HepG2 (cell line): Measurements from ENCODE around the gene PTGIS. TPM values are rescaled to one million over a fixed set of nuclear protein-coding genes. Genes with fewer than 3 reads are reported as not detected.

Experiments
- BORCS8-MEF2B ChIP-seq: sonication (generic); formaldehyde crosslinking; IDR thresholded peaks from 2 replicates; pipeline ENCODE4 v1.8.0; 2022; ENCODE audit warnings: mild to moderate bottlenecking, missing genetic modification reagents
- FOSL1 ChIP-seq: sonication (generic); formaldehyde crosslinking; IDR thresholded peaks from 2 replicates; pipeline ENCODE4 v1.9.0; 2021; ENCODE audit warnings: missing genetic modification reagents, borderline replicate concordance
- KAT2B ChIP-seq: fragments of 150-350 bp; IDR thresholded peaks from 2 replicates; pipeline ENCODE4 v1.6.1; 2014; ENCODE audit warnings: low read depth, low read length, borderline replicate concordance
- MBNL3 ChIP-seq: fragments of 250-450 bp; sonication (Bioruptor Pico); conservative IDR thresholded peaks from 2 replicates; pipeline ENCODE4 v1.8.0; 2022; ENCODE audit warnings: mild to moderate bottlenecking, inconsistent platforms
- NFIB ChIP-seq: sonication (generic); formaldehyde crosslinking; IDR thresholded peaks from 2 replicates; pipeline ENCODE4 v1.9.0; 2021; ENCODE audit warnings: missing genetic modification reagents, mild to moderate bottlenecking, borderline replicate concordance
- PLRG1 ChIP-seq: fragments of 450-650 bp; conservative IDR thresholded peaks from 2 replicates; pipeline ENCODE4 v1.6.1; 2016
- SNAPC5 ChIP-seq: sonication (generic); formaldehyde crosslinking; IDR thresholded peaks from 2 replicates; pipeline ENCODE4 v1.8.1; 2023; ENCODE audit warnings: mild to moderate bottlenecking, missing genetic modification reagents, borderline replicate concordance
- TEAD3 ChIP-seq: optimal IDR thresholded peaks from 2 replicates; pipeline ENCODE3; 2016; ENCODE audit warnings: borderline replicate concordance
- ZGPAT ChIP-seq: IDR thresholded peaks from 2 replicates; pipeline ENCODE4 v1.6.1; 2016; ENCODE audit warnings: mild to moderate bottlenecking
- ZNF256 ChIP-seq: sonication (generic); formaldehyde crosslinking; conservative IDR thresholded peaks from 2 replicates; pipeline ENCODE4 v1.4.0; 2020; ENCODE audit warnings: missing genetic modification reagents
- ZNF350 ChIP-seq: sonication (generic); formaldehyde crosslinking; IDR thresholded peaks from 2 replicates; pipeline ENCODE4 v1.4.0; 2020; ENCODE audit warnings: mild to moderate bottlenecking, low read depth, missing genetic modification reagents, borderline replicate concordance
- ZNF362 ChIP-seq: sonication (generic); formaldehyde crosslinking; IDR thresholded peaks from 2 replicates; pipeline ENCODE4 v1.4.0; 2020; ENCODE audit warnings: missing genetic modification reagents, mild to moderate bottlenecking, borderline replicate concordance
- ZNF513 ChIP-seq: sonication (generic); formaldehyde crosslinking; conservative IDR thresholded peaks from 2 replicates; pipeline ENCODE4 v1.5.0; 2020; ENCODE audit warnings: missing genetic modification reagents
- ZNF546 ChIP-seq: sonication (generic); formaldehyde crosslinking; conservative IDR thresholded peaks from 2 replicates; pipeline ENCODE4 v1.8.1; 2023; ENCODE audit warnings: mild to moderate bottlenecking, missing genetic modification reagents
- ZNF569 ChIP-seq: sonication (generic); formaldehyde crosslinking; IDR thresholded peaks from 2 replicates; pipeline ENCODE4 v1.5.0; 2020; ENCODE audit warnings: mild to moderate bottlenecking, missing genetic modification reagents, moderate library complexity, borderline replicate concordance
- ZNF615 ChIP-seq: sonication (generic); formaldehyde crosslinking; IDR thresholded peaks from 2 replicates; pipeline ENCODE4 v1.5.0; 2020; ENCODE audit warnings: mild to moderate bottlenecking, missing genetic modification reagents, borderline replicate concordance
- ZNF747 ChIP-seq: sonication (generic); formaldehyde crosslinking; IDR thresholded peaks from 2 replicates; pipeline ENCODE4 v1.8.1; 2023; ENCODE audit warnings: missing genetic modification reagents, mild to moderate bottlenecking, borderline replicate concordance
- ZNF777 ChIP-seq: sonication (generic); formaldehyde crosslinking; IDR thresholded peaks from 2 replicates; pipeline ENCODE4 v1.4.0; 2020; ENCODE audit warnings: missing genetic modification reagents
- ZNF782 ChIP-seq: sonication (generic); formaldehyde crosslinking; IDR thresholded peaks from 2 replicates; pipeline ENCODE4 v1.4.0; 2020; ENCODE audit warnings: missing genetic modification reagents, mild to moderate bottlenecking, borderline replicate concordance
- polyA plus RNA-seq, 8 experiments: library from polyadenylated mRNA; depleted of rRNA in 3 of 8; stranded (reverse) in 7 of 8; unstranded in 1 of 8; fragments of >200 nt; fragmentation: Illumina TruSeq in 4 of 8; extraction: Trizol in 4 of 8; gene quantifications; 2 replicates each; pipeline versions ENCODE4 v1.2.1 to v1.2.3, GENCODE V29; 2011 to 2016; ENCODE audit warnings: low read depth in 4 of 8, missing spikeins in 1 of 8, mixed read lengths in 1 of 8; ENCODE audit not compliant: insufficient read depth in 1 of 8
- total RNA-seq, 5 experiments: library from RNA; depleted of rRNA; stranded (reverse); fragments of >200 nt; fragmentation: Illumina TruSeq; extraction: Trizol; gene quantifications; 2 replicates each; pipeline ENCODE4 v1.2.3, GENCODE V29; 2016; ENCODE audit warnings: low read depth in 1 of 5
- TF ChIP-seq, protein P1 (sequence below): sonication (generic); formaldehyde crosslinking; IDR thresholded peaks from 2 replicates; pipeline ENCODE4 v1.4.0; 2020; ENCODE audit warnings: mild to moderate bottlenecking, missing genetic modification reagents
- TF ChIP-seq, protein P2 (sequence below): sonication (generic); formaldehyde crosslinking; IDR thresholded peaks from 2 replicates; pipeline ENCODE4 v1.9.0; 2021; ENCODE audit warnings: missing genetic modification reagents, mild to moderate bottlenecking, borderline replicate concordance
- TF ChIP-seq, protein P3 (sequence below): sonication (generic); formaldehyde crosslinking; IDR thresholded peaks from 2 replicates; pipeline ENCODE4 v1.4.0; 2020; ENCODE audit warnings: mild to moderate bottlenecking, missing genetic modification reagents

PTGIS gene
- total and polyA plus RNA-seq, 2 of the 13 experiments (the other 11 are each of a cell fraction or from before 2014, with no cell fraction given): not detected

DNA sequence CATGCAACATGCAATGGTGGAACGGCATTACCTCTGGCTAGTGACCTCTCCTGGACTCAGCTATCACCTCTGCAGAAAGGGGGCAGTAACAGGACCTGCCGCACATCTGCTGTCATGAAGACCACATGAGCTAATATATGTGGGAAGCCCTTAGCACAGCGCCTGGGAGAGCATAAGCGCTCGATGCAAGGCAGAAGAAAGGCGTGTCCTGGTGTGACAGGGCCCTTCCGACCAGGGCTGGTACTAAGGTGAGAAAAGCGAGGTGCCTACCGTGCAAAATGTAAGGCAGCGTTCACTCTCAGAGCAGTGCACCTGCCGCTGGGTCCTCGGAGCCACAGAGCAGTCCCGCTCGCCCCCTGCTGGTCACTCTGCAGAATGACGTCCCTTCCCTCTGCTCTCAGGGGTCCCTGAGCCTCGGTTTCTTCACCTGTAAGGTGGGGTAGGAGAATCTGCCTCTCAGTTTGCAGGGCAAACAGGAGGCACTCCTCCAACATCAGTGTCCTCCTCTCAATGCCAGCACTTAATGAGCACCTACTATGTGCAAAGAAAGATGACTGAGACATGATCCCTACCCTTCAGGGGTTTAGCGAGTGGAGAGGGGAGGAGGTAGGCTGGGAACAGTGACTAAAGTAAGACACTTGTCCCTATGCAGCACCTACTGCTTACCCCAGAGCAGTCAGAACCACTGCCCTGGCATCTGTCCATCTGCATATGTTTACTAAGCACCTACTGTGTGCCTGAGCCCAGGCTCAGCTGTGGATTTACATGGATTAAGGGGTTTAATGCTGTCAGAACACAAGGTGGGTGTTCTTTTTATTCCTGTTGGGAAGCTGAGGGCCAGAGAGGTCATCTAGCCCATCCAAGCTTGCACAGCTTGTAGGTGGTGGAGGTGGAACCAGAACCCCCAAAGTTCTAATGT, 41.1 kb upstream of the PTGIS start (continued):
- TF ChIP-seq ZNF256 (CRISPR knock-in tag): no peak
- TF ChIP-seq BORCS8-MEF2B: no peak; the same call in 1 of the 2 replicates
- TF ChIP-seq, protein P1, sequence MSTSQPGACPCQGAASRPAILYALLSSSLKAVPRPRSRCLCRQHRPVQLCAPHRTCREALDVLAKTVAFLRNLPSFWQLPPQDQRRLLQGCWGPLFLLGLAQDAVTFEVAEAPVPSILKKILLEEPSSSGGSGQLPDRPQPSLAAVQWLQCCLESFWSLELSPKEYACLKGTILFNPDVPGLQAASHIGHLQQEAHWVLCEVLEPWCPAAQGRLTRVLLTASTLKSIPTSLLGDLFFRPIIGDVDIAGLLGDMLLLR (CRISPR knock-in tag): no peak; the same call in 1 of the 2 replicates
- no peak for TF ChIP-seq SNAPC5
- TF ChIP-seq ZNF362 (CRISPR knock-in tag): 0 out of 2 replicates have a peak, but pooled peaks have one; percentile 38
- TF ChIP-seq ZGPAT: peak; percentile 84
- 0 out of 2 replicates have a peak, but pooled peaks have one; percentile 23 for TF ChIP-seq ZNF747 (CRISPR knock-in tag)
- no peak for TF ChIP-seq ZNF615 (CRISPR knock-in tag)
- TF ChIP-seq MBNL3 (CRISPR knock-in tag): no peak
- TF ChIP-seq ZNF782 (CRISPR knock-in tag): no peak; the same call in 1 of the 2 replicates
- TF ChIP-seq ZNF513 (CRISPR knock-in tag): 0 out of 2 replicates have a peak, but pooled peaks have one; percentile 30
- TF ChIP-seq KAT2B: no peak
- no peak for TF ChIP-seq TEAD3
- TF ChIP-seq, protein P2, sequence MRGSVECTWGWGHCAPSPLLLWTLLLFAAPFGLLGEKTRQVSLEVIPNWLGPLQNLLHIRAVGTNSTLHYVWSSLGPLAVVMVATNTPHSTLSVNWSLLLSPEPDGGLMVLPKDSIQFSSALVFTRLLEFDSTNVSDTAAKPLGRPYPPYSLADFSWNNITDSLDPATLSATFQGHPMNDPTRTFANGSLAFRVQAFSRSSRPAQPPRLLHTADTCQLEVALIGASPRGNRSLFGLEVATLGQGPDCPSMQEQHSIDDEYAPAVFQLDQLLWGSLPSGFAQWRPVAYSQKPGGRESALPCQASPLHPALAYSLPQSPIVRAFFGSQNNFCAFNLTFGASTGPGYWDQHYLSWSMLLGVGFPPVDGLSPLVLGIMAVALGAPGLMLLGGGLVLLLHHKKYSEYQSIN (CRISPR knock-in tag): no peak
- 0 out of 2 replicates have a peak, but pooled peaks have one; percentile 37 for TF ChIP-seq ZNF546 (CRISPR knock-in tag)
- no peak; the same call in 1 of the 2 replicates for TF ChIP-seq ZNF569 (CRISPR knock-in tag)
- TF ChIP-seq FOSL1: no peak
- no peak for TF ChIP-seq PLRG1
- TF ChIP-seq, protein P3, sequence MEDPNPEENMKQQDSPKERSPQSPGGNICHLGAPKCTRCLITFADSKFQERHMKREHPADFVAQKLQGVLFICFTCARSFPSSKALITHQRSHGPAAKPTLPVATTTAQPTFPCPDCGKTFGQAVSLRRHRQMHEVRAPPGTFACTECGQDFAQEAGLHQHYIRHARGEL: no peak
- TF ChIP-seq NFIB: no peak
- peak; percentile 75 for TF ChIP-seq ZNF350 (CRISPR knock-in tag)
- TF ChIP-seq ZNF777 (CRISPR knock-in tag): no peak
